A172 (cell line): Measurements from ENCODE around the gene DYNLL1. TPM values are rescaled to one million over a fixed set of nuclear protein-coding genes. Genes with fewer than 3 reads are reported as not detected.
A peak's percentile ranks its signal among the peaks of the same experiment; 100 is the strongest.
"Not testable (repeated sequence)": the region's sequence is repeated elsewhere in the genome, so short reads cannot be mapped to it uniquely, and the experiment has no call there.

Experiments used
- DNase-seq: peaks from one replicate; pipeline ENCODE4 v3.0.0-alpha.2; 2015; ENCODE audit warnings: low spot score
- total RNA-seq: library from RNA; depleted of rRNA; stranded (reverse); fragments of >200 nt; shearing (Covaris generic); gene quantifications from 2 replicates; pipeline ENCODE4 v1.2.3, GENCODE V29; 2014

The DYNLL1 gene
- total RNA-seq, 1 experiment from 2014 or later: 570 TPM

GRCh38 chr12:120515496-120515895, 19.6 kb downstream of the DYNLL1 start:
- DNase-seq: no peak

DNA sequence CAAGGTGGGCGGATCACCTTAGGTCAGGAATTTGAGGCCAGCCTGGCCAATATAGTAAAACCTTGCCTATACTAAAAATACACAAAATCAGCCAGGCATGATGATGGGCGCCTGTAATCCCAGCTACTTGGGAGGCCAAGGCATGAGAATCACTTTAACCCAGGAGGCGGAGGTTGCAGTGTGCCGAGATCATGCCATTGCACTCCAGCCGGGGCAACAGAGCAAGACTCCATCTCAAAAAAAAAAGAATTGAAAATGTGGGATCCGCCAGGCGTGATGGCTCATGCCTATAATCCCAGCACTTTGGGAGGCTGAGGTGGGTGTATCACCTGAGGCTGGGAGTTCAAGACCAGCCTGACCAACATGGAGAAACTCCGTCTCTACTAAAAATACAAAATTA, 23.4 kb downstream of the DYNLL1 start:
- DNase-seq: not testable (repeated sequence)

- DNase-seq: no peak
These were observed 26.7 kb downstream of the DYNLL1 start for GRCh38 chr12:120522568-120522967.

DNA sequence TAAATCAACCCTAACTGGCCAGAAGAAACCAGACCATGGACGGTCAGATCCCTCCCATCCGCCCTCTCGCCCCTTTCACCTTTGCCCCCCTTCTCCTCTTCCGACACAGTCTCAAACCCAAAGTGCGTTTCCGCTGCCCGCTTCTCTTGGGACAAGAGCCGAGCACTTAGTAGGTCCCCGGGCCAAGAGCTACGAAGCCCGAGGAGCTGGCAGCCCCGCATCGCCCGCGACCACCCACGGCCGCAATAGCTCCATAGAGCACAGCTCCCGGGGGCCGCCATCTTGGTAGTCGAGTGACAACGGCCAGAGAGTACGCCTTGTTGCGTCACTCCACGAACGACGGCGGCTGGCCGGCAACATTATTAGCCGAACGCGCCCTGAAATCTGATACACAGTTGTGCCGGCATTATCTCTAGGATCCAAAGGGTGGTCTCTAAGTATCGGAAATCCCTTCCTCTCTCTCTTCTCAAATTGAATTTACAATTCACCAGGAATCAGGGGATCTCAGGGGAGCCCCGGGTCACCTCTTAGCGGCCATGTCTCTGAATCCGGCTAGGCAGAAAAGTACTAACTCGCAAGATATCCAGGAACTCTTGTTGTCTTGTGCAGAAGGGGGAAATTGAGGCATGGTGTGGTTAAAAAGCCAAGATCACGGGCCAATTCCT, 33.1 kb downstream of the DYNLL1 start, which contains the start of gene COQ5:
Gene COQ5 (minus strand): TSS at position 298 of the 665 bp plus-strand sequence. CDS start 17 bp downstream, at position 281.
- peak; percentile 76 for DNase-seq

DNA sequence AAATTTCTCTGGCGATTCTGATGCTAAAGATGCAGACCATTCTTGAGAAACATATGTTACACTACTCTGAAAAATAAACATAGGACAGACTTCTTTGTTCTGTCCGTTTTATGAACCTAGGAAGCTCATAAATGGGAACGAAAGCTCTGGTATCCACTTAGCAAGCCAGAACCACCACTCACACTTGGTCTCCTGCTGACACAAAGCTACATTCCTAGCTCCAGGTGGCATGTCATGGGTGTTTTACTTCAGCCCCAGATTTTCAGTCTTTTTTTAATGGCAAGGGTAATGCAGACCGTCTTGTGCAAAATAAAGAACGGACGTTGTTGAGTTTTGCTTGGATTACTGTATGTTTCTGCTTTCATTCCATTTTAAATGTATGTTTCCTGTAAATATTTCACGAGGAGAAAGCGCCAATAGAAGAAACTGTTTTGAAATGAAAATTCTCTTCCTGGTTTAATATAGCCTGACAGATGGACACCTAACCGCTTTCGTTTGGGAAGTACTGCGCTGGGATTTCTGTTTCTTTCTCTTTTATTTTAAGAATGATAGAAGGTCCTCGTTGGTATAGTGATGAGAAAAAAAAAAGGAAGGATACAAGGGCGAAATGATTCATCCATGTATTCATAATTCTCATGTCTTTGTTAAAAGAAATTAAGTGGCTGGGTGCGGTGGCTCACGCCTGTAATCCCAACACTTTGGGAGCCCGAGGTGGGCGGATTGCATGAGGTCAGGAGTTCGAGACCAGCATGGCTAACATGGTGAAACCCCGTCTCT, 33.9 kb downstream of the DYNLL1 start:
- DNase-seq: peak; percentile 32

DNA sequence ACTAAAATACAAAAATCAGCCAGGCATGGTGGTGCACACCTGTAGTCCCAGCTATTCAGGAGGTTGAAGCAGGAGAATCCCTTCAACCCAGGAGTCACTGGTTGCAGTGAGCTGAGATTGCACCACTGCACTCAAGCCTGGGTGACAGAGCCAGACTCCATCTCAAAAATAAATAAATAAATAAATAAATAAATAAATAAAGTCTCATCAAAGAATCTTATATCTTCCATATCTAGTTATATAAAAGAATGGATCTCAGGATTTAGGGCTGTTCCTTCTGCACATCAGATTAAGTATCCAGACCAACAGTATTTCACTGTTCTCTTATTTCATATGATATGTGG, 34.5 kb downstream of the DYNLL1 start:
- not testable (repeated sequence) for DNase-seq

GRCh38 chr12:120532701-120533238, 36.9 kb downstream of the DYNLL1 start:
- no peak for DNase-seq

GRCh38 chr12:120534203-120534702, 38.3 kb downstream of the DYNLL1 start, which contains the start of gene RNF10:
TSS of gene RNF10 (plus strand) at chr12:120534356. CDS start at chr12:120534812, 456 bp downstream.
- DNase-seq: peak; percentile 74

DNA sequence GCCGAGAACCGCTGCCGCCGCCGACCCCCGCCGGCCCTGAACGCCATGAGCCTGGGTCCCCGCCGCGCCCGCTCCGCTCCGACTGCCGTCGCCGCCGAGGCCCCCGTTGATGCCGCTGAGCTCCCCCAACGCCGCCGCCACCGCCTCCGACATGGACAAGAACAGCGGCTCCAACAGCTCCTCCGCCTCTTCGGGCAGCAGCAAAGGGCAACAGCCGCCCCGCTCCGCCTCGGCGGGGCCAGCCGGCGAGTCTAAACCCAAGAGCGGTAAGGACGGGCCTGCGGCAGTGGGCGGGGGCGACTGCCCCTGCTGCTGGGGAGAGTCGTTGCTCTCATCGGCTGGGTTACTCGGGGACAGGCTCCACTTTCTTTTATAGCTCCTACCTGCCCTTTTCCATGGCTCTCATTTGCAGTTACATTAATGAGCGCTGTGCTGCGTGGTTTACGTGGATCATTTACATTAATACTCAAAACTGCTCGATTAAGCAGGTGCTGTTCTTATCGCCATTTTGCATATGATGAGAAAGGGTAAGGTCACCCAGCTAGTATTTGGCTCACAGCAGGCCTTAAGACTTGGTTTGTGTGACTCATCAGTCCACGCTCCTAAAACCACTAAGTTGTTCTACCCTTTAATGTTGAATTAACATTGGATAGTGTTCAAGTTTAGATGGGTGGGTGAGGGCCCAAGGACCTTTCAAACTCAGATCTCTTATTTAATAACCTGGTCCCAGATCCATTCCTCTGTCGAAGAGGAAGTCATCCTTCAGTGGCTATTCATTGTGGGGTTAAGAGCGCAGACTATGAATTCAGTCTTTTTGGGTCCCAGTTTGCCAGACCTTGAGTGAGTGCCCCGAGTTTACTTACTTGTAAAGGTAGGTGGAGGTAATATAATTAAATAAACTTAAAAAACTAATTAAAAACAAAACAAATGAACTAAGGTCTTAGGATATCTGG, 39.1 kb downstream of the DYNLL1 start:
- peak; percentile 70 for DNase-seq

- DNase-seq: no peak
These were observed 40.3 kb downstream of the DYNLL1 start for GRCh38 chr12:120536064-120536791.

DNA sequence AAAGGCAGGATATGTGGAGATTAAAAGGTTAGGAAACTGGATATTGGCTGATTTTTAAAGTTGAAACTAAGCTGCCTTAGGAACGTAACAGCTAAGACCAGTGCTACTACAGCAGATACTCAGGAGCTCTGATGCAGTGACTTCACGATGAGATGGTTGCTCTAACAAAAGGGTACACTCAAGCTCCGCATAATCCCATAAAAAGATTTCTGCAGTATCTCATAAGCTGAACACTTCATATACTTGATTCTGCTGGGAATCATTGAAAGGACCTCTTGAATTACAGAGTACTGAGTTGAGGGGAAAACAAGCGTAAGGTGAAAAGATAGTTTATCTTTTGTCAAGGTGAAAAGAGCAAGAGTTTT, 41.9 kb downstream of the DYNLL1 start:
- no peak for DNase-seq

DNA sequence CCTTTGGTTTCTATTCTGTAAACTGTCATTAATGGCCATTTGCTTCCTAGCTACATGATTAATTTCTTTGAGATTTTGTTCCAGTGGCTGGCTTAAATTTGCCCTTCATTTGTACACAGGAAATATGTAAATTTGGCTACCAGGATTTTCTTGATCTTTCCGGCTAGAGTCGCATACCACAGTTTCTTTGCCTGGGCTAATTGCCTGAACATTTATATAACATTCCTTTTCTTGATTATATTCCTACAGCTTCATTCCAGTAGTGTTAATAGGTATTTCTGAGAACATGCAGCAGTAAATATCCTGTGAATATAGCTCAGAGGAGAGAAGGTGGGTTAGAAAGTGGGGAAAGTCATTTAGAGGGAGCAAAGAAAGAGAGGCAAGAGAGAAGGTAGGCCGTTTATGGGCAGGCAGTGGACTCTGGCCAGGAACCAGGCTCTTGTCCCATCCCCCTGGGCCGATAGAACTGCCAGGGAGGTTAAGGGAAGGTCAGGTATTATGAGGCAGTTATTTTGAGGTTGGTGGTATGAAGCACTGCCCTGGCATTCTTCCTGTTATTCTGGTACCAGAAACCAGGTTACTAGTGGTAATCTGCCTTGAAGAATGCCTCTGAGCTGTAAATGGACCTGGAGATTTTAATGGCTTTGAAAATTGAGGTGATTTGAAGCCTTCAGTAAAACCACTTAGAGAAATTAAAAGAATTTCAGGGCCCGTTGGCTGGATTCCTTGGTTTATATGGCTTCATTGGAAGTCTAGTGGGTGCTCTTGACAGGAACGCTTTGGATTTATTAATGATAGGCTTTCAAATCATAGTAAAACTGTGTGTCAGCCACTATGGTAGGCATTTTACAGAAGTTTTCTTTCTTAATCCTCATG, 42.6 kb downstream of the DYNLL1 start:
- peak; percentile 77 for DNase-seq

- DNase-seq: no peak
These were observed 43.4 kb downstream of the DYNLL1 start for GRCh38 chr12:120539303-120539702.

GRCh38 chr12:120540445-120540844, 44.5 kb downstream of the DYNLL1 start:
- DNase-seq: no peak

- no peak for DNase-seq
These were observed 46.3 kb downstream of the DYNLL1 start for GRCh38 chr12:120542166-120542565.

- DNase-seq: no peak
These were observed 48.8 kb downstream of the DYNLL1 start for GRCh38 chr12:120544691-120545090.

DNA sequence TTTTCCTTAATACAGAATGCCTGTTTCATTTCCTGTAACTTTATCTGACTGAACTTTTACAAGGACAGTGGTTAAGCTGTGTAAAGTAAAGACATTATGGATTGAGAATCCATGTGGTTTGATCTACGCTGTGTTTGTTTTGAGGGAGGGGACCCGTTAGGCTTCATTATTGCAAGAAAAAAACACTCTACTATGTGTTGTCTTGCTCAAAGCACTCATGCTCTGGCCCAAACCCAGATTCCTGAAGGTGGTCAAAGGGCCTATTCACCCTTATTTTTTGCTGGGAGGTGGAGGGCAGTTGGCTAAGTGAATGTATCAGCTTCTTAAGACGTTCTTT, 50.1 kb downstream of the DYNLL1 start:
- no peak for DNase-seq
